CD4-positive, alpha-beta T cell (primary cell): ENCODE results near the gene DCLRE1B. TPM values are rescaled to one million over a fixed set of nuclear protein-coding genes. Genes with fewer than 3 reads are reported as not detected.

Source experiments
- ATAC-seq: fragments of 200-7000 bp; cut with Tn5 transposase; one replicate; pipeline ENCODE4 v1.10.0; 2022; ENCODE audit warnings: mild to moderate bottlenecking; ENCODE audit not compliant: poor library complexity
- CTCF ChIA-PET: fragments of 350-600 bp; sonication (Branson Sonifier 250); formaldehyde crosslinking; loops from one replicate; lab custom pipeline; 2021; ENCODE audit warnings: antibody characterized with exemption, inconsistent platforms; lab: Charles Lee
- POLR2A ChIA-PET: fragments of 350-600 bp; sonication (Branson Sonifier 250); formaldehyde crosslinking; loops from one replicate; lab custom pipeline; 2021; ENCODE audit warnings: antibody characterized with exemption, inconsistent platforms; lab: Charles Lee
- DNase-seq, 14 experiments: peaks; one replicate each; pipeline ENCODE4 v3.0.0-alpha.2; 2013 to 2020; ENCODE audit warnings: mixed read lengths in 2 of 14
- H3K27ac ChIP-seq, 2 donors: one replicate each; pipeline versions ENCODE4 v1.5.1 to v1.7.0; 2013; ENCODE audit warnings: low read length in 2 of 2, low read depth in 1 of 2, mild to moderate bottlenecking in 1 of 2
- H3K27me3 ChIP-seq, 2 experiments: 1 replicate in 1 of 2; 2 replicates in 1 of 2; pipeline versions ENCODE4 v1.6.1 to v1.7.0; 2013; ENCODE audit warnings: low read length in 2 of 2, control low read depth in 1 of 2, mild to moderate bottlenecking in 1 of 2, moderate library complexity in 1 of 2; ENCODE audit not compliant: insufficient read depth in 2 of 2, control insufficient read depth in 1 of 2
- H3K36me3 ChIP-seq: one replicate; pipeline ENCODE4 v1.6.1; 2013; ENCODE audit warnings: low read length, control low read depth; ENCODE audit not compliant: insufficient read depth
- H3K4me1 ChIP-seq: one replicate; pipeline ENCODE4 v1.6.1; 2013; ENCODE audit warnings: low read length, control low read depth; ENCODE audit not compliant: insufficient read depth
- H3K4me3 ChIP-seq: one replicate; pipeline ENCODE4 v1.5.1; 2013; ENCODE audit warnings: mild to moderate bottlenecking, low read length, moderate library complexity
- H3K9me3 ChIP-seq, 2 experiments: 1 replicate in 1 of 2; 2 replicates in 1 of 2; pipeline versions ENCODE4 v1.6.1 to v1.7.0; 2013; ENCODE audit warnings: low read length in 2 of 2, mild to moderate bottlenecking in 2 of 2, control low read depth in 1 of 2, moderate library complexity in 1 of 2; ENCODE audit not compliant: control insufficient read depth in 1 of 2, insufficient read depth in 1 of 2
- H3K27ac Mint-ChIP-seq: one replicate; pipeline ENCODE4 v1.8.0; 2020; ENCODE audit warnings: mixed read lengths
- H3K27me3 Mint-ChIP-seq: one replicate; pipeline ENCODE4 v1.8.0; 2021; ENCODE audit warnings: mixed read lengths
- H3K36me3 Mint-ChIP-seq: one replicate; pipeline ENCODE4 v1.8.0; 2021; ENCODE audit warnings: low read depth, mixed read lengths
- H3K4me1 Mint-ChIP-seq: one replicate; pipeline ENCODE4 v1.8.0; 2021; ENCODE audit warnings: low read depth, mixed read lengths
- H3K4me3 Mint-ChIP-seq: one replicate; pipeline ENCODE4 v1.8.0; 2020; ENCODE audit warnings: mild to moderate bottlenecking, mixed read lengths
- H3K9me3 Mint-ChIP-seq: one replicate; pipeline ENCODE4 v1.8.0; 2020; ENCODE audit warnings: mixed read lengths
- intact Hi-C, 2 experiments: fragments of 100-400 bp; cut with DNase I in 1 of 2; cut with micrococcal nuclease in 1 of 2; formaldehyde crosslinking; loops; one replicate each; pipeline versions ENCODE4 v1.15.1 to v1.9.0; 2023 to 2025; cut with DNase I, micrococcal nuclease
- total RNA-seq, 174 experiments: library from RNA in 2 of 174; stranded (reverse) in 2 of 174; gene quantifications; one replicate each; pipeline ENCODE4 v1.2.3 and lab custom pipeline; 2021 to 2026
- TF ChIP-seq, protein P1 (sequence below): fragments of 200-600 bp; IDR thresholded peaks from one replicate; pipeline ENCODE4 v1.8.0; 2022; ENCODE audit warnings: antibody characterized with exemption, mild to moderate bottlenecking

The DCLRE1B gene
- total RNA-seq, 2 experiments from 2014 or later: 6.4 to 6.8 TPM

DNA sequence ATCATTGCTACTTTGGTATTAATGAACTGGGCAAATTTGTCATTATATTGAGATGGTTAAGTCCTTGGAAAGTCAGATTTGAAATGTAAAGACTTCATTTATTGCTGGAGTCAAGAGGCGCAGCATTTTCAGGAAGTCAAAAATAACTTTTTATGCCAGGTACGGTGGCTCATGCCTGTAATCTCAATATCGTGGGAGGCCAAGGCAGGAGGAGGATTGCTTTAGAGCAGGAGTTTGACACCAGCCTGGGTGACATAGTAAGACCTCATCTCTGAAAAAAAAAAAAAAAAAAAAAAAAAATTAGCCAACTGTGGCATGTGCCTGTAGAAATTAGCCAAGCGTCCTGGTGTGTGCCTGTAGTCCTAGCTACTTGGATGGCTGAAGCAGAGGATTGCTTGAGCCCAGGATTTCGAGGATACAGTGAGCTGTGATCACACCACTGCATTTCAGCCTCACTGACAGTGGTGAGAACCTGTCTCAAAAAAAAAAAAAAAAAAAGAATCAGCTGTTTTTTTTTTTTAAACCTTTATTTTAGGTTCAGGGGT, 29.5 kb downstream of the DCLRE1B start:
- peaks cover 60% of the 10 kb centered on the region for H3K4me1 ChIP-seq
- H3K4me3 Mint-ChIP-seq: peak overlapping the region; percentile 70
- H3K27ac ChIP-seq: no peak overlapping the region
- TF ChIP-seq, protein P1, sequence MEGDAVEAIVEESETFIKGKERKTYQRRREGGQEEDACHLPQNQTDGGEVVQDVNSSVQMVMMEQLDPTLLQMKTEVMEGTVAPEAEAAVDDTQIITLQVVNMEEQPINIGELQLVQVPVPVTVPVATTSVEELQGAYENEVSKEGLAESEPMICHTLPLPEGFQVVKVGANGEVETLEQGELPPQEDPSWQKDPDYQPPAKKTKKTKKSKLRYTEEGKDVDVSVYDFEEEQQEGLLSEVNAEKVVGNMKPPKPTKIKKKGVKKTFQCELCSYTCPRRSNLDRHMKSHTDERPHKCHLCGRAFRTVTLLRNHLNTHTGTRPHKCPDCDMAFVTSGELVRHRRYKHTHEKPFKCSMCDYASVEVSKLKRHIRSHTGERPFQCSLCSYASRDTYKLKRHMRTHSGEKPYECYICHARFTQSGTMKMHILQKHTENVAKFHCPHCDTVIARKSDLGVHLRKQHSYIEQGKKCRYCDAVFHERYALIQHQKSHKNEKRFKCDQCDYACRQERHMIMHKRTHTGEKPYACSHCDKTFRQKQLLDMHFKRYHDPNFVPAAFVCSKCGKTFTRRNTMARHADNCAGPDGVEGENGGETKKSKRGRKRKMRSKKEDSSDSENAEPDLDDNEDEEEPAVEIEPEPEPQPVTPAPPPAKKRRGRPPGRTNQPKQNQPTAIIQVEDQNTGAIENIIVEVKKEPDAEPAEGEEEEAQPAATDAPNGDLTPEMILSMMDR: no peak
- DNase-seq: peak in 1 of 14 experiments; percentile 22
- no peaks in the 10 kb centered on the region for H3K27me3 ChIP-seq
- POLR2A ChIA-PET: interaction anchor here (0.9 to 10.1 kb wide), 3 partner anchors 15 to 122 kb away, joined by 4 to 245 read pairs (median 4); partner anchors contain the start of gene RSBN1
- intact Hi-C loops: loop anchor here (5.0 kb wide), 2 partner anchors 38 to 62 kb away; partner anchors contain the start of gene PTPN22 (in 1 of the 2)
- H3K27ac Mint-ChIP-seq: peak overlapping the region; percentile 100
- peaks cover 42% of the 10 kb centered on the region for H3K36me3 Mint-ChIP-seq
- H3K27me3 Mint-ChIP-seq: no peaks in the 10 kb centered on the region
- H3K9me3 ChIP-seq: no peaks in the 10 kb centered on the region
- CTCF ChIA-PET: interaction anchor here (1.0 to 1.3 kb wide), 2 partner anchors 12 to 29 kb away, joined by 3 to 4 read pairs; no protein-coding TSS in a partner anchor
- H3K36me3 ChIP-seq: no peaks in the 10 kb centered on the region
- peaks cover 84% of the 10 kb centered on the region for H3K4me1 Mint-ChIP-seq
- no peaks in the 10 kb centered on the region for H3K9me3 Mint-ChIP-seq
- no peak overlapping the region for H3K4me3 ChIP-seq
- ATAC-seq: no peak

DNA sequence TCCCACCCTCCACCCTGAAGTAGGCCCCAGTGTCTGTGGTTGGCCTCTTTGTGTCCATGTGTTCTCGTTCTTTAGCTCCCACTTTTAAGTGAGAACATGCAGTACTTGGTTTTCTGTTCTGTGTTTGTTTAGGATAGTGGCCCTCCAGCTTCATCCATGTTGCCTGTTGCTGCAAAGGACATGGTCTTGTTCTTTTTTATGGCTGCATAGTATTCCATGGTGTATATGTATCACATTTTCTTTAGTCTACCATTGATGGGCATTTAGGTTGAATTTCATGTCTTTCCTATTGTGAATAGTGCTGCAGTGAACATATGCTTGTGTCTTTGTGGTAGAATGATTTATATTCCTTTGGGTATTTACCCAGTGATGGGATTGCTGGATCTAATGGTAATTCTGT, 30.1 kb downstream of the DCLRE1B start:
- ATAC-seq (no peak), DNase-seq (no peak)
- peaks cover 42% of the 10 kb centered on the region for H3K36me3 Mint-ChIP-seq
- Histone ChIP-seq H3K27ac (no peak overlapping the region), H3K36me3 (no peaks in the 10 kb centered on the region), H3K4me3 (no peak overlapping the region), H3K9me3 (no peaks in the 10 kb centered on the region), H3K27me3 (no peaks in the 10 kb centered on the region), H3K4me1 (peaks cover 66% of the 10 kb centered on the region)
- ChIA-PET CTCF (interaction anchor here (1.0 to 1.3 kb wide), 2 partner anchors 12 to 29 kb away, joined by 3 to 4 read pairs; no protein-coding TSS in a partner anchor), POLR2A (interaction anchor here (10.1 kb wide), 1 partner anchor 15 kb away, joined by 245 read pairs; no protein-coding TSS in a partner anchor)
- no peaks in the 10 kb centered on the region for H3K27me3 Mint-ChIP-seq
- intact Hi-C loops: loop anchor here in 1 of 2 experiments (5.0 kb wide), 1 partner anchor 37 kb away; no protein-coding TSS in a partner anchor
- no peaks in the 10 kb centered on the region for H3K9me3 Mint-ChIP-seq
- peaks cover 88% of the 10 kb centered on the region for H3K4me1 Mint-ChIP-seq
- H3K4me3 Mint-ChIP-seq: peak overlapping the region; percentile 28
- TF ChIP-seq, protein P1: no peak
- H3K27ac Mint-ChIP-seq: peak overlapping the region; percentile 27

DNA sequence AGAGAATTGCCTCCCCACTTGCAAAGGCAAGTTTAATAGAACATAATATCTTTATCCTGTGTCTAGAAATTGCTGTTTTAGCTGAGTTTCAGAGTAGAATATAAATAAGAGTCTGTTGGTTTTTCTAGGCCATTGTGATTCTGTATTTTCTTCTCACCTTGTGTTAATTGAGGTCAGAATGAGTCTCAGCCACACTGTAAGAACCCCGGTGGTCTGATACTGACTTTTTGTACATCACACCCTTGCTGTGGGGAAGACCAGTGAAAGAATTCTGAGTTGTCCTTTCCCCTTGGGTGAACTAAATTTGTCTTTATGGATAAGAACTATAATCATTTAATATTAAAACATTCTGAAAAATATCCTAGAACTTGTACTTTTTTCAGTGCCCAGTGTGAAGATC, 30.8 kb downstream of the DCLRE1B start:
- no peak for ATAC-seq
- H3K4me3 Mint-ChIP-seq: peak overlapping the region; percentile 30
- TF ChIP-seq, protein P1: no peak
- ChIA-PET POLR2A (interaction anchor here (10.1 kb wide), 1 partner anchor 14 kb away, joined by 245 read pairs; no protein-coding TSS in a partner anchor), CTCF (interaction anchor here (1.3 kb wide), 1 partner anchor 11 kb away, joined by 3 read pairs; no protein-coding TSS in a partner anchor)
- H3K4me3 ChIP-seq: no peak overlapping the region
- peaks cover 42% of the 10 kb centered on the region for H3K36me3 Mint-ChIP-seq
- peaks cover 88% of the 10 kb centered on the region for H3K4me1 Mint-ChIP-seq
- intact Hi-C loops: loop anchor here in 1 of 2 experiments (5.0 kb wide), 1 partner anchor 36 kb away; no protein-coding TSS in a partner anchor
- H3K27me3 Mint-ChIP-seq: no peaks in the 10 kb centered on the region
- no peaks in the 10 kb centered on the region for H3K27me3 ChIP-seq
- no peaks in the 10 kb centered on the region for H3K9me3 ChIP-seq
- peak overlapping the region; percentile 27 for H3K27ac Mint-ChIP-seq
- H3K4me1 ChIP-seq: peaks cover 69% of the 10 kb centered on the region
- peak in 1 of 14 experiments; percentile 39 for DNase-seq
- H3K9me3 Mint-ChIP-seq: no peaks in the 10 kb centered on the region
- H3K27ac ChIP-seq: no peak overlapping the region
- peaks cover 5% of the 10 kb centered on the region for H3K36me3 ChIP-seq
